GM18520 (cell line): ENCODE data around the gene RBMS3.
"Not testable (repeated sequence)": the region's sequence is repeated elsewhere in the genome, so short reads cannot be mapped to it uniquely, and the experiment has no call there.

Experiments used
- ATAC-seq: cut with Tn5 transposase; IDR thresholded peaks from one replicate; pipeline ENCODE4 v1.9.1; 2021; ENCODE audit not compliant: unreplicated experiment

Gene RBMS3

GRCh38 chr3:29759411-29760225 is 478.7 kb downstream of the RBMS3 start:
- no peak for ATAC-seq

- ATAC-seq: no peak
These were observed 479.4 kb downstream of the RBMS3 start for GRCh38 chr3:29760226-29760685.

DNA sequence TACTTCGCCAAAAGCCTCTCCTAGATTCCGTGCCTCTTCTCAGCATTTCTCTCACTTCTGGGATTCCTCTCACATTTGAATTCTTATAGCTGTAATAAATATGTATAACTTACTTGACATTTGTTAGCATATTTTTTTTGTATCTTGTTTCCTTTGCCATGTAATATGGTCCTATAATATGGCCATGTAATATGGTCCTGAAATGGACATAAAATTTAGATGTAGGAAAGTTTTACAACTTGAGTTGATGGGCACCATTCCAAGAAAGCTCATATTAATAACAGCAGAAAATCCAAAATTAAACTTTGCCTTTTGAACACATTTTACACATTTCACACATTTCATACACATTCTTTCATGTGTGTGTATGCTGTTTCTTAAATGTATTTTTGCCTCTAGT is 480.6 kb downstream of the RBMS3 start:
- no peak for ATAC-seq

- no peak for ATAC-seq
These were observed 482.2 kb downstream of the RBMS3 start for GRCh38 chr3:29763115-29763514.

- no peak for ATAC-seq
These were observed 483.2 kb downstream of the RBMS3 start for GRCh38 chr3:29764041-29764440.

- ATAC-seq: no peak
These were observed 483.9 kb downstream of the RBMS3 start for GRCh38 chr3:29764603-29765254.

GRCh38 chr3:29771602-29772001 is 490.7 kb downstream of the RBMS3 start:
- ATAC-seq: no peak

GRCh38 chr3:29772436-29772835 is 491.6 kb downstream of the RBMS3 start:
- no peak for ATAC-seq

DNA sequence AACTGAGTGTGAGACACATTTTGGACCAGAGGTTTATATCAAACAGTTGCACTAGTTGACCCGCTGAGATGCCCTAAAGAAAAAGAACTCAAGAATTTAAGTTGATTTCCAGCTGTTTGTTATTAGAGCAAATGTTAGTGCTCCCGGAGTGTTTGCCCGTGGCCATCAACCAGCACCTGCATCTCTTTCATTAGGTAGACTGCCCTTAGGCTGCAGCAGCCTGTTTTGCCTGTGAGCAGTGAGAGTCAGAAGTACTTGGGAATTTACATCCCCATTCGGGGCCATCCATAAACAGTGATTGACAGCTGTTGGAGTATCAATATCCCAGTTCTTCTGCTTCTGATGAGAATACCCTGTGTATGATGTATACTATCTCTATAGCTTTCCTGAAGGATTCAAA is 492.6 kb downstream of the RBMS3 start:
- no peak for ATAC-seq

DNA sequence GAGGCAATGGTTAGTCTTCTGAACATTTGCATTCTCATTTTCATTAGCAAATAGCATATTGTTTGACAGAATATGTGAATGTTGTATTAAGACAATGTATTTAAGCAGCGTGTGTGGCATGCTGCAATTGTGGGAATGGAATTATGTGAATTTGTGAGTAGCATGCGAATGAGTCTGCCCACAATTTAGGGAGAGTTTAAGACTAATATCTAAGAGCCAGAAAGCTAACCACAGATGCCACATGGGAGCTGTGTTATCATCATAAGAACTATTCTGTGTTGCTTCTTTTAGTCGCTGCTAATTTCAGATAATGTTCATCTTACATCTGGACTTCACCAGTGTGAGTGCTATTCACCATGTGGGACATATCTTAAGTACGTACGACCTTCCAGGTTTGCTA is 494.5 kb downstream of the RBMS3 start:
- no peak for ATAC-seq

- no peak for ATAC-seq
These were observed 497.0 kb downstream of the RBMS3 start for GRCh38 chr3:29777869-29778268.

DNA sequence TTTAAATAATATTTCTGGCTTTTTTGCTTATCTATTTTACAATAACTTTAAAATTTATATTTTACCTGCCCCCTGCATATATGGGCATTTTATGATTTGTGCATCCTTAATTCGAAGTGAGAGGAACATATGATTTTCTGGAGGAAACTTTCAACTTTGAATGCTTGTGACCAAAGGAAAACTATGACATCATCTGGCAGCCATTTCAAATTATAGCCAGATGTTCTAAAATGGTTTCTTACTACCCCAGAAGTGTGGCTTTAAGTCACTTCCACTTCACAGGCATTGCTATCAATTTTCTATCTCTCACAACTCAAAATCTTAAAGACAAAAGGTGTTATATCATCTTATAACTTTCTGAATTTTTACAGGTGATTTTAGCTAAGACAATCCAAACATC is 508.8 kb downstream of the RBMS3 start:
- no peak for ATAC-seq

GRCh38 chr3:29796808-29797207 is 515.9 kb downstream of the RBMS3 start:
- ATAC-seq: no peak

GRCh38 chr3:29802057-29802456 is 521.2 kb downstream of the RBMS3 start:
- no peak for ATAC-seq

DNA sequence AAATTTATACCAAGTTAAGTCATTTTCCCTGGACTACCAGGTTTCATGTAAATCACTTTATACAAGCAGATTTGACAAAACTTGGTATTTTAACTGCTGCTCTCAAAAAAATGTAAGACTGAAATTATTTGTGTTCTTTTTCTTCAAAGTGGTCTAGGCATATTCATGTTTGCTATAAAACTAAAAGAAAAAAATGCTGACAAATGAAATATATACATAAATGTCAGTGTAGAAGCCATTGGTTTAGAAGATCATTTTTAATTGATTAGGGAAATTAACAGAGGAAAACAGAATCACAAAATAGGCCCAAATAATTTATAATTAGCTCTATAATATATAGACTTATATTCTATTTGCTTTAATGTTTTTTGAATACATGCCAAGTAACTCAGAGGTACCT is 523.2 kb downstream of the RBMS3 start:
- ATAC-seq: no peak

DNA sequence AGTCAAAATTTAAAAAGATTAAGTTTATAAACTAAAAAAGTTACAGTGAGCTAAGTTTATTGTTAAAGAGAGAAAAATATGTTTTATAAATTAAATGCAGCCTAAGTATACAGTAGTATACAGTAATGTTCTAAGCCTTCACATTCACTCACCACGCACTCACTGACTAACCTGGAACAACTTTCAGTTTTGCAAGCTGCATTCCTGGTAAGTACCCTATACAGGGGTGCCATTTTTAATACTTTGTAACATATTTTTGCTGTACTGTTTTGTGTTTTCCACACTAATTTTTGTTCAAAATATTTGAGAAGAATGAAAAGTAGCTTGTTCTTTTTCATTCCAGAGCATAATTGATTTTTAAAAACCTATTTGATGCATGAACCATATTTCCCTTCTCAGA is 524.9 kb downstream of the RBMS3 start:
- ATAC-seq: no peak

- not testable (repeated sequence) for ATAC-seq
These were observed 527.5 kb downstream of the RBMS3 start for GRCh38 chr3:29808324-29808723.

DNA sequence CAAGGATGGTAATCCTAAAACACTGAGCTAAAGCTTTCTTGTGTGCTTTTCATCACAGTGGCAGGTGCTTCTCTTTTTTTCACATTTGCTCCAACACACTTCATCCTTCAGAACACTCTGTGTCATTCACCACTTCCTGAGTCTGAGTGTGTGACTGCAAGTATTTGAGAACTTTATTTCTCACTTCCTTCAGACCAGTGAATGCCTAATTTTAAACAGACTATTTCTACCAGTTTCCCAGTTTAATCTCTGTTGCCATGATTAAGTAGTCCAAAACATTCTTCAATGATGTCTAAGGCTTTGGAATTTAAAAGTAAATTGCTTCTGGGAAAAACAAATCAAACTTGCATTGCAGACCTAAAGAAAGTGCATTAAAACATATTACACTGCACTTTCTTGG is 541.2 kb downstream of the RBMS3 start:
- no peak for ATAC-seq

DNA sequence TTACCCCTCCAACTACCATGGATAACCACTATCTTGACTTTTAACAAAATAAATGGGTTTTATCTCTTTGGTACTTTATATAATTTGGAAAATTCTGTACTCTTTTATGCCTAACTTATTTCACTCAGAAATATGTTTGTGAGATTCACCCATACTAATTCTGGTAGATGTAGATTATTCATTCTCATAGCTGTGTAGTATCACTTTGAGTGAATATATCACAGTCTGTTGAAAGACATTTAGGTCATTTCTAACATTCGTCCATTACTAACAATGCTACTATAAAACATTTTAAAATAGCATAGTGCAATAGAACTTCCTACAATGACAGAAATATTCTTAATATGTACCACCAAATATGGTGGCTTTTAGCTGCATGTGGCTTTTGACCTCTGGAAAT is 542.4 kb downstream of the RBMS3 start:
- no peak for ATAC-seq

DNA sequence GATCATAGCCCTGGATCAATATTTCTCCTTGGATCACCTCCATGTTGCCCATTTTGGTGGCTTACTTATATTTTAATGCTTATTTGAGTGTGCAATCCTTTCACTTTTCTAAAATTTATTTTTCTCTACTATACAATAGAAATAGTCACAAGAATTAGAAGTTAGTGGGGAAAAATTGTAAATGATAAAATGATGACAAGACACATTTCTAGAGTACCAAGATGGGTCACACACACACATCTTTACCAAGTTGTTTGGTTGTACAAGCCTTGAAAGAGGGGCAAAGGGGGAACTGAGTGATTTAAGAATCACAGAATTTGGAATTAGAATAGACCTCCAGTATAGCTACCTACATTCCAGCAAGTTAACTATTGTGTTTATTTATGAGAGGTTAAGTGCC is 545.8 kb downstream of the RBMS3 start:
- no peak for ATAC-seq

DNA sequence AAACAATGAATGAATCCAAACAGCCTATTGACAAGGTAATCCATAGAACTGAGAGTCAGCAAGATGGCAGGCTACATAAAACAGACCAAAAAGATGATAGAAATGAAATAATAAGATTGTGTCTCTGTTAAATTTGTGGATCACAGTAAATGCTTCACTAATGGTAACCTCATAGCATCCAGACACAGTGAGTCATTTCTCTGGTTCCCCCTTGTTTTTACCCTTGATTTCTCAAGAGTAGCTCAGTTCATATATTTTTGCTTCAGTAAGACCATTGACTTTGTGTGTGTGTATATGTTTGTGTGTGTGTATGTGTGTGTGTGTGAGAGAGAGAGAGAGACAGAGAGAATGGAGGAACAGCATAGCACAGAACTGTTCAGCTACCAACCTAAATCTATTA is 546.9 kb downstream of the RBMS3 start:
- ATAC-seq: no peak

DNA sequence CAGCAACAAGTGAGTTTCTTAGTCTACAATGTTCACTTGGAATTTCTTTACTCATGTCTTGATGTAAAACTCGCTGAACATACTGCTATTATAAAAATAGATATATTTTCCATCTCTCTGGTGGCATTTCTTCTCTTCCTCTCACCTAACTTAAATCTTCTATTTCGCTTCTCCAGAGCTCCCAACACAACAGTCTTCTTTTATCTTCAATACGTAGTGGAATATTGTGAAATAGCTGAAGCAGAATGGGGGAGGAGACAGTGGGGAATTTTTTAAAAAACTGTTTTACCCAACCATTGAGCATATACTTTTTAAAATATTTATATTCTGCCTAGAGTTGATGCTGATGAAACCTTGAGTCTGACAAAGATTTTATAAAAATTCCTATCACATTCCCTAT is 548.5 kb downstream of the RBMS3 start:
- ATAC-seq: no peak

DNA sequence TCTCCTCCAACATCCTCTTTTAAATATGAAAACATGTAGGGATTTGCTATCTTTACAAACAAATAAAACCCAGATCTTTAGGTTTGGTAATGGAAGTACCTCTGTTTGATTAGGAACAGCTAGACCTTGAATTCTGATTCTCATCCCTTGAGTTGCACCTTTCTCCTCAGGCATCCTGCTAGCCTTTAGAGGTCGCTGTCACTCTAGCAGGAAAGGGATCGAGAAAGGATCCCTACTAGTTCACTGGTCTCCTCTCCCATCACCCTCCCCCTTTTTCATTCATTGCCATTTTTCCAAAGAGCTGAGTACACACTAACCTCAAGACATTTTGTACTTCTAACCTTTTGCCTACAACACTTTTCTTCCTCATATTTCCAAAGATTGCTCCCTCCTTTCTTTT is 569.8 kb downstream of the RBMS3 start:
- no peak for ATAC-seq
